ENCODE data around the gene PHACTR2. TPM values are rescaled to one million over a fixed set of nuclear protein-coding genes. Genes with fewer than 3 reads are reported as not detected.

The PHACTR2 gene
- total and polyA plus RNA-seq, 10 of the 15 experiments (the other 5 are each of a cell fraction or from before 2014, with no cell fraction given): 1.4 to 19.1 (median 5.3) TPM

- H3K27ac ChIP-seq (ENCODE audit: control insufficient read depth, insufficient read depth): no peak overlapping the region
- no peaks in the 10 kb centered on the region for H3K79me2 ChIP-seq (ENCODE audit: control insufficient read depth, insufficient read depth, low read length)
- ATAC-seq: no peak
- ChIA-PET CTCF (no interaction called here), POLR2A (no interaction called here), RAD21 (ENCODE audit: unreplicated experiment) (no interaction called here), SMC1A (ENCODE audit: uncharacterized antibody, unreplicated experiment) (no interaction called here)
- H3K4me1 ChIP-seq (ENCODE audit: control insufficient read depth, insufficient read depth, low read length): no peaks in the 10 kb centered on the region
- no peak overlapping the region for H3K4me2 ChIP-seq (ENCODE audit: control insufficient read depth, insufficient read depth)
- H3K9me3 ChIP-seq (replicated peaks; ENCODE audit: control insufficient read depth, insufficient read depth, low read length): no peaks in the 10 kb centered on the region
- no peaks in the 10 kb centered on the region for H4K20me1 ChIP-seq (ENCODE audit: control insufficient read depth, insufficient read depth)
- no peak overlapping the region for H3K4me3 ChIP-seq
- intact Hi-C loops (cut with micrococcal nuclease; ENCODE audit: unreplicated experiment): no loop called here
- no peak for DNase-seq (ENCODE audit: low read depth, low spot score)
- H3K36me3 ChIP-seq (ENCODE audit: control insufficient read depth in 2 of 2, insufficient read depth in 2 of 2, low read length in 1 of 2): no peaks in the 10 kb centered on the region
- 11% methylated on average over 3 of the region's 9 CpGs for WGBS (ENCODE audit: insufficient coverage, insufficient replicate concordance, low lambda C conversion rate, missing lambda C conversion rate)
- TF ChIP-seq ELK1 (IDR thresholded peaks at IDR 0.05; ENCODE audit: low read depth, low read length) (no peak), EGR1 (IDR thresholded peaks at IDR 0.05; ENCODE audit: borderline replicate concordance in 1 of 2, low read depth in 2 of 2, low read length in 2 of 2) (0 out of 3 replicates have a peak, but pooled peaks of 1 of the 2 experiments have one; percentile 20)
- BruUV-seq (replicated peaks): no TSS peak
- no peak for FAIRE-seq
- H3K27me3 ChIP-seq (replicated peaks in 1 of 2; ENCODE audit: control insufficient read depth in 2 of 2, insufficient read depth in 2 of 2, low read length in 1 of 2): peaks cover 3 to 14% of the 10 kb centered on the region in 2 experiments; a peak in 2 of 4 replicates
- in situ Hi-C loops (cut with MboI): no loop called here
- no peak overlapping the region for H3K9ac ChIP-seq (ENCODE audit: control insufficient read depth, insufficient read depth, low read length)
- H2AFZ ChIP-seq (ENCODE audit: control insufficient read depth, low read depth, low read length): no peak overlapping the region
These were observed 231 bp upstream of the PHACTR2 start for GRCh38 chr6:143677577-143677890.

- Histone ChIP-seq H3K4me3 (no peak overlapping the region), H3K27me3 (replicated peaks in 1 of 2; ENCODE audit: control insufficient read depth in 2 of 2, insufficient read depth in 2 of 2, low read length in 1 of 2) (peaks cover 3 to 14% of the 10 kb centered on the region in 2 experiments; a peak in 2 of 4 replicates), H3K4me2 (ENCODE audit: control insufficient read depth, insufficient read depth) (no peak overlapping the region), H3K79me2 (ENCODE audit: control insufficient read depth, insufficient read depth, low read length) (no peaks in the 10 kb centered on the region), H2AFZ (ENCODE audit: control insufficient read depth, low read depth, low read length) (no peak overlapping the region), H4K20me1 (ENCODE audit: control insufficient read depth, insufficient read depth) (no peaks in the 10 kb centered on the region), H3K36me3 (ENCODE audit: control insufficient read depth in 2 of 2, insufficient read depth in 2 of 2, low read length in 1 of 2) (no peaks in the 10 kb centered on the region), H3K9me3 (replicated peaks; ENCODE audit: control insufficient read depth, insufficient read depth, low read length) (no peaks in the 10 kb centered on the region), H3K9ac (ENCODE audit: control insufficient read depth, insufficient read depth, low read length) (no peak overlapping the region), H3K4me1 (ENCODE audit: control insufficient read depth, insufficient read depth, low read length) (no peaks in the 10 kb centered on the region), H3K27ac (ENCODE audit: control insufficient read depth, insufficient read depth) (no peak overlapping the region)
- SMC1A ChIA-PET (ENCODE audit: uncharacterized antibody, unreplicated experiment): interaction anchor here (0.7 to 0.8 kb wide), 2 partner anchors 20 to 44 kb away, joined by 3 read pairs; no protein-coding TSS in a partner anchor
- FAIRE-seq (no peak), ATAC-seq (no peak), DNase-seq (ENCODE audit: low read depth, low spot score) (no peak)
- RAD21 ChIA-PET (ENCODE audit: unreplicated experiment): no interaction called here
- POLR2A ChIA-PET: no interaction called here
- in situ Hi-C loops (cut with MboI): no loop called here
- BruUV-seq (replicated peaks): no TSS peak
- CTCF ChIA-PET: interaction anchor here (0.7 kb wide), 1 partner anchor 57 kb away, joined by 3 read pairs; no protein-coding TSS in a partner anchor
- intact Hi-C loops (cut with micrococcal nuclease; ENCODE audit: unreplicated experiment): no loop called here
- 57% methylated on average over 3 of the region's 3 CpGs for WGBS (ENCODE audit: insufficient coverage, insufficient replicate concordance, low lambda C conversion rate, missing lambda C conversion rate)
- TF ChIP-seq SIN3A (IDR thresholded peaks at IDR 0.05; ENCODE audit: low read depth, low read length) (no peak), CHD2 (IDR thresholded peaks at IDR 0.05; ENCODE audit: borderline replicate concordance, low read depth, low read length) (no peak), ZBTB11 (CRISPR knock-in tag; IDR thresholded peaks at IDR 0.05) (no peak), NR2C2 (IDR thresholded peaks at IDR 0.05; ENCODE audit: borderline replicate concordance, control insufficient read depth, insufficient read length, low read depth) (no peak), HDAC6 (IDR thresholded peaks at IDR 0.05; ENCODE audit: unreplicated experiment) (no peak), FOXK2 (IDR thresholded peaks at IDR 0.05) (no peak), FOXM1 (IDR thresholded peaks at IDR 0.05; ENCODE audit: low read depth, low read length) (no peak), EGR1 (IDR thresholded peaks at IDR 0.05; ENCODE audit: borderline replicate concordance in 1 of 2, low read depth in 2 of 2, low read length in 2 of 2) (no peak), E2F8 (IDR thresholded peaks at IDR 0.05; ENCODE audit: low read depth, partially characterized antibody) (no peak)
These were observed 1.3 kb downstream of the PHACTR2 start for GRCh38 chr6:143679041-143679440.
